Caco-2 (cell line): Measurements from ENCODE around the gene AKT2. TPM values are rescaled to one million over a fixed set of nuclear protein-coding genes. Genes with fewer than 3 reads are reported as not detected.
A peak's percentile ranks its signal among the peaks of the same experiment; 100 is the strongest.

Experiments
- BruUV-seq: library from RNA; stranded (reverse); fragments of 400-500 nt; replicated peaks from 2 replicates; lab custom pipeline; 2021; lab: Mats Ljungman, UMichigan
- CTCF ChIA-PET: fragments of 300-600 bp; sonication (Branson Sonifier 250); formaldehyde crosslinking; loops from one replicate; lab custom pipeline; 2022; ENCODE audit warnings: antibody characterized with exemption; lab: Charles Lee
- POLR2A ChIA-PET: fragments of 300-600 bp; sonication (Branson Sonifier 250); formaldehyde crosslinking; loops from one replicate; lab custom pipeline; 2022; ENCODE audit warnings: antibody characterized with exemption; lab: Charles Lee
- DNase-seq, 2 experiments: peaks; one replicate each; pipeline versions ENCODE4 v3.0.0 to v3.0.0-alpha.2; 2020 to 2022
- H3K27me3 ChIP-seq: replicated peaks from 2 replicates; pipeline ENCODE4 v1.6.0; 2011; ENCODE audit warnings: low read length; ENCODE audit not compliant: control insufficient read depth, insufficient read depth
- H3K36me3 ChIP-seq: 2 replicates; pipeline ENCODE4 v1.5.1; 2011; ENCODE audit warnings: low read length; ENCODE audit not compliant: control insufficient read depth, insufficient read depth
- H3K4me1 ChIP-seq: fragments of 250-450 bp; sonication (Bioruptor Pico); 2 replicates; pipeline ENCODE4 v1.5.1; 2020; ENCODE audit warnings: mild to moderate bottlenecking
- H3K4me3 ChIP-seq: 2 replicates; pipeline ENCODE4 v1.5.1; 2011; ENCODE audit warnings: low read depth, mild to moderate bottlenecking, control low read depth, low read length
- H3K9me3 ChIP-seq: fragments of 250-450 bp; sonication (Bioruptor Pico); 2 replicates; pipeline ENCODE4 v1.5.1; 2020; ENCODE audit warnings: mild to moderate bottlenecking, moderate library complexity
- H3K27ac Mint-ChIP-seq: one replicate; pipeline ENCODE4 v1.8.0; 2022; ENCODE audit warnings: mixed read lengths; ENCODE audit not compliant: unreplicated experiment
- H3K27me3 Mint-ChIP-seq: one replicate; pipeline ENCODE4 v1.8.0; 2022; ENCODE audit warnings: mixed read lengths; ENCODE audit not compliant: insufficient read depth, unreplicated experiment
- H3K36me3 Mint-ChIP-seq: one replicate; pipeline ENCODE4 v1.8.0; 2022; ENCODE audit warnings: mild to moderate bottlenecking, mixed read lengths; ENCODE audit not compliant: insufficient read depth, unreplicated experiment
- H3K4me1 Mint-ChIP-seq: one replicate; pipeline ENCODE4 v1.8.0; 2022; ENCODE audit warnings: low read depth, mixed read lengths; ENCODE audit not compliant: unreplicated experiment
- H3K4me3 Mint-ChIP-seq: one replicate; pipeline ENCODE4 v1.8.0; 2022; ENCODE audit warnings: mild to moderate bottlenecking, moderate library complexity, mixed read lengths; ENCODE audit not compliant: unreplicated experiment
- H3K9me3 Mint-ChIP-seq: one replicate; pipeline ENCODE4 v1.8.0; 2022; ENCODE audit warnings: mixed read lengths; ENCODE audit not compliant: unreplicated experiment
- intact Hi-C: fragments of 100-400 bp; cut with micrococcal nuclease; formaldehyde crosslinking; loops from one replicate; pipeline ENCODE4 v1.10.0; 2022; ENCODE audit not compliant: unreplicated experiment
- total RNA-seq: library from RNA; stranded (reverse); gene quantifications from 2 replicates; pipeline ENCODE4 v1.2.3, GENCODE V29; 2022
- TF ChIP-seq, protein P1 (sequence below), 2 experiments: fragments of 200-600 bp in 1 of 2; IDR thresholded peaks; 1 replicate in 1 of 2; 2 replicates in 1 of 2; pipeline versions ENCODE4 v1.5.1 to v1.8.0; 2011 to 2022; ENCODE audit warnings: antibody characterized with exemption in 1 of 2, control low read depth in 1 of 2, inconsistent platforms in 1 of 2, low read depth in 1 of 2, low read length in 1 of 2, mild to moderate bottlenecking in 1 of 2, moderate library complexity in 1 of 2; ENCODE audit not compliant: insufficient read depth in 1 of 2, severe bottlenecking in 1 of 2, unreplicated experiment in 1 of 2

Gene AKT2
- total RNA-seq, 1 experiment from 2014 or later = 169 TPM

DNA sequence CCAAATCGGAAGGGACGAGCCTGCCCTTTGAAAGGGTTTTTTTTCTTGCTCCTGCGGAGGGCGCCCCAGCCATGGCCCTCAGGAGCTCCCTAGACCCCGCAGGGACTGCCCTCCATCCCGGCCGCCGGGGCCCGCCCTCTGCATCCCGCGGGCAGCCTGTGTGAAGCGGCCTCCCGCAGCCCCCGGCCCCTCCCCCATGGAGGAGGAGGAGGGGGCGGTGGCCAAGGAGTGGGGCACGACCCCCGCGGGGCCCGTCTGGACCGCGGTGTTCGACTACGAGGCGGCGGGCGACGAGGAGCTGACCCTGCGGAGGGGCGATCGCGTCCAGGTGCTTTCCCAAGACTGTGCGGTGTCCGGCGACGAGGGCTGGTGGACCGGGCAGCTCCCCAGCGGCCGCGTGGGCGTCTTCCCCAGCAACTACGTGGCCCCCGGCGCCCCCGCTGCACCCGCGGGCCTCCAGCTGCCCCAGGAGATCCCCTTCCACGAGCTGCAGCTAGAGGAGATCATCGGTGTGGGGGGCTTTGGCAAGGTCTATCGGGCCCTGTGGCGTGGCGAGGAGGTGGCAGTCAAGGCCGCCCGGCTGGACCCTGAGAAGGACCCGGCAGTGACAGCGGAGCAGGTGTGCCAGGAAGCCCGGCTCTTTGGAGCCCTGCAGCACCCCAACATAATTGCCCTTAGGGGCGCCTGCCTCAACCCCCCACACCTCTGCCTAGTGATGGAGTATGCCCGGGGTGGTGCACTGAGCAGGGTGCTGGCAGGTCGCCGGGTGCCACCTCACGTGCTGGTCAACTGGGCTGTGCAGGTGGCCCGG lies 93.1 kb downstream of the AKT2 start:
- no TSS peak for BruUV-seq
- Mint-ChIP-seq H3K4me1 (no peaks in the 10 kb centered on the region), H3K27ac (no peak overlapping the region), H3K27me3 (peaks cover 11% of the 10 kb centered on the region), H3K9me3 (no peaks in the 10 kb centered on the region), H3K36me3 (no peaks in the 10 kb centered on the region), H3K4me3 (peak overlapping the region; percentile 33)
- intact Hi-C loops = no loop called here
- DNase-seq = peak in 1 of 2 experiments; percentile 47
- Histone ChIP-seq H3K4me1 (no peaks in the 10 kb centered on the region), H3K9me3 (no peaks in the 10 kb centered on the region), H3K27me3 (no peaks in the 10 kb centered on the region), H3K4me3 (peak overlapping the region; percentile 95), H3K36me3 (no peaks in the 10 kb centered on the region)
- TF ChIP-seq, protein P1, sequence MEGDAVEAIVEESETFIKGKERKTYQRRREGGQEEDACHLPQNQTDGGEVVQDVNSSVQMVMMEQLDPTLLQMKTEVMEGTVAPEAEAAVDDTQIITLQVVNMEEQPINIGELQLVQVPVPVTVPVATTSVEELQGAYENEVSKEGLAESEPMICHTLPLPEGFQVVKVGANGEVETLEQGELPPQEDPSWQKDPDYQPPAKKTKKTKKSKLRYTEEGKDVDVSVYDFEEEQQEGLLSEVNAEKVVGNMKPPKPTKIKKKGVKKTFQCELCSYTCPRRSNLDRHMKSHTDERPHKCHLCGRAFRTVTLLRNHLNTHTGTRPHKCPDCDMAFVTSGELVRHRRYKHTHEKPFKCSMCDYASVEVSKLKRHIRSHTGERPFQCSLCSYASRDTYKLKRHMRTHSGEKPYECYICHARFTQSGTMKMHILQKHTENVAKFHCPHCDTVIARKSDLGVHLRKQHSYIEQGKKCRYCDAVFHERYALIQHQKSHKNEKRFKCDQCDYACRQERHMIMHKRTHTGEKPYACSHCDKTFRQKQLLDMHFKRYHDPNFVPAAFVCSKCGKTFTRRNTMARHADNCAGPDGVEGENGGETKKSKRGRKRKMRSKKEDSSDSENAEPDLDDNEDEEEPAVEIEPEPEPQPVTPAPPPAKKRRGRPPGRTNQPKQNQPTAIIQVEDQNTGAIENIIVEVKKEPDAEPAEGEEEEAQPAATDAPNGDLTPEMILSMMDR (IDR thresholded peaks at IDR 0.05; ENCODE audit: insufficient read depth in 1 of 2, low read depth in 1 of 2, low read length in 1 of 2, severe bottlenecking in 1 of 2, unreplicated experiment in 1 of 2) = no peak
- CTCF ChIA-PET = interaction anchor here (0.6 kb wide), 3 partner anchors 20 to 587 kb away, joined by 3 read pairs; partner anchors contain the start of gene ZNF546
- POLR2A ChIA-PET = no interaction called here

DNA sequence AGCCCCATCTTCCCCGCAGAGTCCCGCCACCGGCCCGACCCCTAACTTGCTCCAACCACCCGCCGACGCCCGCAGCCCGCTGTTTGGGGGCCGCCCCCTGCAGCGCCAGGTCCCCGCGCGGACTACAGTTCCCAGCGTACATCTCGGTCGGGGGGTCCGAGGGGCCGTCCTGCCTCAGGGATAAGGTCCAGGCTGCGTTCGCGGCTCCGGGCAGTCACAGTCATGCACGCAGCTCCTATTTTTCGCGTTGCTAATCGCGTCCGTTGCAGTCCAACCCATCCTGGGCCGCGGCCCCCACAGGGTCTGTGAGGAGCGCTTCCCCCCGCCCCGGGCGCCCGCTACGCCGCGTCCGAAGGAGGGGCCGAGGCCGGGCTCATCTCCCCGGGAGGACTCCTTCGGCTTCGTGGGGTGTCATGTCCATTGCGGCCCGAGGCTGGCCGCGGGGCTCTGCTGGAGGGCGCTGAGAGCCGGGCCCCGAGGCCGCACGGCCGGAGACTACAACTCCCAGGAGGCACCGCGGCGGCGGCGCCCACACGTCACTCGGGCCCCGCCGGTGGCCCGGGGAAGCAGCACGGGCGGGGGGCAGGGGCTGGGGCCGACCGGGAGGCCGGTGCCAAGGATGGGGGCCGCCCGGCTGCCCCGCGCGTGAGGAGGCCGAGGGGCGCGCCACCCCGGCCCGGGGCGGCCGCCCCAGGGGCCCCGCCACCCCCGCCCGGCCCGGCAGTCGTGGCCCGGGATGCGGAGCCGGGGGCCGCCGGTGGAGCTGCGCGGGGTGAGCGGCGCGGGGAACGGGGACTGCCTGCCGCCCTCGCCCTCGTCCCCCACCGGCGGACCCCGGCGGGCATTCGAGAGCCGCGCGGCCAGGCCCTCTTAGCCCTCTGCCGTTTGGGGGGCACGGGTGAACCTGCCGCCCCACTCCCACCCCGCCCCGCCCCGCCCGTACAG lies 94.0 kb downstream of the AKT2 start, which contains the start of gene MAP3K10:
MAP3K10 (plus strand) TSS at position 536 of the 945 bp plus-strand sequence. CDS start 606 bp downstream, outside the sequence.
- H3K4me1 ChIP-seq = no peaks in the 10 kb centered on the region
- no peaks in the 10 kb centered on the region for H3K9me3 ChIP-seq
- BruUV-seq = no TSS peak
- CTCF ChIA-PET = interaction anchor here (0.6 to 0.8 kb wide), 4 partner anchors 19 to 588 kb away, joined by 3 to 5 read pairs (median 3); partner anchors contain the start of gene ZNF546
- POLR2A ChIA-PET = no interaction called here
- no peaks in the 10 kb centered on the region for H3K27me3 ChIP-seq
- peak within 1 kb of the TSS; percentile 95 for H3K4me3 ChIP-seq
- TF ChIP-seq, protein P1 (IDR thresholded peaks at IDR 0.05; ENCODE audit: insufficient read depth in 1 of 2, low read depth in 1 of 2, low read length in 1 of 2, severe bottlenecking in 1 of 2, unreplicated experiment in 1 of 2) = no peak
- Mint-ChIP-seq H3K4me1 (no peaks in the 10 kb centered on the region), H3K27ac (peak within 1 kb of the TSS; percentile 57), H3K4me3 (peak within 1 kb of the TSS; percentile 80), H3K9me3 (no peaks in the 10 kb centered on the region), H3K27me3 (peaks cover 11% of the 10 kb centered on the region), H3K36me3 (no peaks in the 10 kb centered on the region)
- intact Hi-C loops = no loop called here
- peak; percentile 67 to 76 for DNase-seq
- no peaks in the 10 kb centered on the region for H3K36me3 ChIP-seq

DNA sequence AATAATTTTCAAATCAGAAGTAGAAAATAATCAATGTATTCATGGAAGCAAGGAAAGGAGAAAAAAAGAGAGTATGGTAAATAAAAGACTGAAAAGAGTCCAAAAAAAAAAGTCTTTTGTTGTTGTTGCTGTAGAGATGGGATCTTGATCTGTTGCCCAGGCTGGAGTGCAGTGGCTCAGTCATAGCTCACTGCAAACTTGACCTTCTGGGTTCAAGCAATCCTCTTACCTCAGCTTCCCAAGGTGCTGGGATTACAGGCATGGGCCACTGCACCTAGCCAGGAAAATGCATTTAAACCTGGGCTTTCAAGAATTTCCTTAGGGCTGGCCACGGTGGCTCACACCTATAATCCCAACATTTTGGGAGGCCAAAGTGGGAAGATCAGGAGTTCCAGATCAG lies 100.9 kb downstream of the AKT2 start:
- no TSS peak for BruUV-seq
- ChIA-PET CTCF (no interaction called here), POLR2A (no interaction called here)
- no peaks in the 10 kb centered on the region; the same call in 1 of the 2 replicates for H3K27me3 ChIP-seq
- no peaks in the 10 kb centered on the region for H3K36me3 ChIP-seq
- TF ChIP-seq, protein P1 (IDR thresholded peaks at IDR 0.05; ENCODE audit: insufficient read depth in 1 of 2, low read depth in 1 of 2, low read length in 1 of 2, severe bottlenecking in 1 of 2, unreplicated experiment in 1 of 2) = no peak
- H3K27ac Mint-ChIP-seq = no peak overlapping the region
- H3K4me3 Mint-ChIP-seq = no peak overlapping the region
- intact Hi-C loops = no loop called here
- peaks cover 25% of the 10 kb centered on the region for H3K27me3 Mint-ChIP-seq
- no peaks in the 10 kb centered on the region for H3K4me1 Mint-ChIP-seq
- no peak for DNase-seq
- H3K9me3 Mint-ChIP-seq = no peaks in the 10 kb centered on the region
- no peaks in the 10 kb centered on the region for H3K36me3 Mint-ChIP-seq
- H3K9me3 ChIP-seq = no peaks in the 10 kb centered on the region
- H3K4me3 ChIP-seq = no peak overlapping the region
- no peaks in the 10 kb centered on the region for H3K4me1 ChIP-seq
